Left lung (tissue), 10 donors: Measurements from ENCODE around the gene UBE2U. TPM values are rescaled to one million over a fixed set of nuclear protein-coding genes. Genes with fewer than 3 reads are reported as not detected.

Source experiments
- ATAC-seq: fragments of 200-7000 bp; cut with Tn5 transposase; one replicate; pipeline ENCODE4 v1.9.1; 2020; ENCODE audit warnings: moderate library complexity
- DNase-seq, 4 donors: peaks; one replicate each; pipeline ENCODE4 v3.0.0-alpha.2; 2013 to 2020
- H3K27ac ChIP-seq, 2 donors: fragments of 200-600 bp; sonication (generic) in 1 of 2; one replicate each; pipeline versions ENCODE4 v1.5.0 to v1.8.0; 2020 to 2021
- H3K27me3 ChIP-seq, 2 donors: fragments of 200-600 bp; sonication (generic) in 1 of 2; one replicate each; pipeline versions ENCODE4 v1.5.0 to v1.8.0; 2020 to 2021
- H3K36me3 ChIP-seq, 2 donors: fragments of 200-600 bp; sonication (generic) in 1 of 2; one replicate each; pipeline versions ENCODE4 v1.5.0 to v1.8.0; 2020 to 2021
- H3K4me1 ChIP-seq, 2 donors: fragments of 200-600 bp; one replicate each; pipeline ENCODE4 v1.8.0; 2021
- H3K4me3 ChIP-seq, 2 donors: fragments of 200-600 bp; sonication (generic) in 1 of 2; one replicate each; pipeline versions ENCODE4 v1.5.0 to v1.8.0; 2020 to 2021; ENCODE audit warnings: mild to moderate bottlenecking in 1 of 2
- H3K9me3 ChIP-seq, 2 donors: fragments of 200-600 bp; sonication (generic) in 1 of 2; one replicate each; pipeline versions ENCODE4 v1.5.0 to v1.8.0; 2020 to 2021
- CTCF ChIP-seq, 2 donors: fragments of 200-600 bp; sonication (generic) in 1 of 2; IDR thresholded peaks; one replicate each; pipeline versions ENCODE4 v1.5.0 to v1.8.0; 2021; ENCODE audit warnings: antibody characterized with exemption in 2 of 2
- intact Hi-C, 2 donors: fragments of 100-400 bp; cut with DNase I; formaldehyde crosslinking; loops; one replicate each; pipeline versions ENCODE4 v1.11.2 to v1.14.2; 2022
- polyA plus RNA-seq, 6 donors: library from polyadenylated mRNA; unstranded; fragments of 120-200 nt; gene quantifications; one replicate each; pipeline ENCODE4 v1.2.1, GENCODE V29; 2013; ENCODE audit not compliant: insufficient read length in 6 of 6
- total RNA-seq, 2 donors: library from RNA; stranded (reverse); fragmentation: NEBNext Ultra II Directional; extraction: Animal tissue kit (Norgen Biotek cat#: 25700); gene quantifications; one replicate each; pipeline ENCODE4 v1.2.1, GENCODE V29; 2021
- donor health status: DM: no; HTN: yes; CAD: no.
- donor health status: DM: no; HTN: no; CAD: no.

Gene UBE2U
- total and polyA plus RNA-seq, 8 donors, result 0.21 to 0.41 (median 0.37) TPM; not detected in 5

- Histone ChIP-seq H3K4me1 (peaks cover 0 to 6% of the 10 kb centered on the region in 2 donors), H3K27ac (no peak overlapping the region), H3K36me3 (no peaks in the 10 kb centered on the region), H3K4me3 (no peak overlapping the region), H3K27me3 (no peaks in the 10 kb centered on the region), H3K9me3 (no peaks in the 10 kb centered on the region)
- peak in 2 of 4 donors; percentile 66 for DNase-seq
- ATAC-seq, result no peak
- TF ChIP-seq CTCF (IDR thresholded peaks at IDR 0.05), result no peak
- intact Hi-C loops, result loop anchor here in 1 of 2 donors (10.0 kb wide), 1 partner anchor 408 kb away; no protein-coding TSS in a partner anchor
Measured at GRCh38 chr1:64266991-64267390, 63.6 kb downstream of the UBE2U start.

- Histone ChIP-seq H3K4me3 (no peak overlapping the region), H3K9me3 (peaks cover 0 to 4% of the 10 kb centered on the region in 2 donors), H3K27ac (no peak overlapping the region), H3K4me1 (peaks cover 0 to 6% of the 10 kb centered on the region in 2 donors), H3K36me3 (no peaks in the 10 kb centered on the region), H3K27me3 (no peaks in the 10 kb centered on the region)
- peak; percentile 68 to 83 for TF ChIP-seq CTCF (IDR thresholded peaks at IDR 0.05)
- peak; percentile 66 to 91 (median 72) for DNase-seq
- intact Hi-C loops, result loop anchor here in 1 of 2 donors (10.0 kb wide), 1 partner anchor 406 kb away; no protein-coding TSS in a partner anchor
- ATAC-seq, result peak; percentile 97
Measured at GRCh38 chr1:64268653-64269557, 65.5 kb downstream of the UBE2U start.

GRCh38 chr1:64269558-64269884 lies 66.1 kb downstream of the UBE2U start:
- intact Hi-C loops, result loop anchor here in 1 of 2 donors (10.0 kb wide), 1 partner anchor 405 kb away; no protein-coding TSS in a partner anchor
- no peak for TF ChIP-seq CTCF (IDR thresholded peaks at IDR 0.05)
- no peak for ATAC-seq
- no peaks in the 10 kb centered on the region for H3K36me3 ChIP-seq
- no peak overlapping the region for H3K4me3 ChIP-seq
- no peaks in the 10 kb centered on the region for H3K27me3 ChIP-seq
- peaks cover 0 to 4% of the 10 kb centered on the region in 2 donors for H3K9me3 ChIP-seq
- no peak overlapping the region for H3K27ac ChIP-seq
- peaks cover 0 to 6% of the 10 kb centered on the region in 2 donors for H3K4me1 ChIP-seq
- DNase-seq, result no peak

- Histone ChIP-seq H3K4me1 (no peaks in the 10 kb centered on the region), H3K36me3 (no peaks in the 10 kb centered on the region), H3K27ac (no peak overlapping the region), H3K9me3 (no peaks in the 10 kb centered on the region), H3K27me3 (no peaks in the 10 kb centered on the region), H3K4me3 (no peak overlapping the region)
- no peak for TF ChIP-seq CTCF (IDR thresholded peaks at IDR 0.05)
- no peak for DNase-seq
- intact Hi-C loops, result no loop called here
- ATAC-seq, result no peak
Measured at GRCh38 chr1:64280001-64280400, 76.6 kb downstream of the UBE2U start.

GRCh38 chr1:64282351-64282750 lies 78.9 kb downstream of the UBE2U start:
- TF ChIP-seq CTCF (IDR thresholded peaks at IDR 0.05), result no peak
- Histone ChIP-seq H3K9me3 (no peaks in the 10 kb centered on the region), H3K4me3 (no peak overlapping the region), H3K4me1 (no peaks in the 10 kb centered on the region), H3K36me3 (no peaks in the 10 kb centered on the region), H3K27me3 (no peaks in the 10 kb centered on the region), H3K27ac (no peak overlapping the region)
- intact Hi-C loops, result no loop called here
- no peak for ATAC-seq
- peak in 3 of 4 donors; percentile 43 to 82 (median 49) for DNase-seq
